Putamen (tissue), 1 donor: ENCODE results near the gene TXNDC17.
"Not testable (repeated sequence)": the region's sequence is repeated elsewhere in the genome, so short reads cannot be mapped to it uniquely, and the experiment has no call there.

Source experiments
- DNase-seq: peaks from one replicate; pipeline ENCODE4 v3.0.0-alpha.2; 2016; ENCODE audit warnings: low spot score

Gene TXNDC17

GRCh38 chr17:6660805-6661463, 20.1 kb downstream of the TXNDC17 start:
- DNase-seq: no peak

- DNase-seq: no peak
These were observed 20.6 kb downstream of the TXNDC17 start for GRCh38 chr17:6661464-6661848.

- DNase-seq: not testable (repeated sequence)
These were observed 22.3 kb downstream of the TXNDC17 start for GRCh38 chr17:6663200-6663599.

- peak; percentile 70 for DNase-seq
These were observed 25.2 kb downstream of the TXNDC17 start for GRCh38 chr17:6666077-6666521.

- no peak for DNase-seq
These were observed 25.7 kb downstream of the TXNDC17 start for GRCh38 chr17:6666557-6666956.

GRCh38 chr17:6667516-6667915, 26.7 kb downstream of the TXNDC17 start:
- no peak for DNase-seq

GRCh38 chr17:6668219-6668618, 27.4 kb downstream of the TXNDC17 start:
- no peak for DNase-seq

GRCh38 chr17:6668727-6669425, 28.0 kb downstream of the TXNDC17 start:
- no peak for DNase-seq

- no peak for DNase-seq
These were observed 28.8 kb downstream of the TXNDC17 start for GRCh38 chr17:6669479-6670212.

- no peak for DNase-seq
These were observed 29.7 kb downstream of the TXNDC17 start for GRCh38 chr17:6670571-6670970.

GRCh38 chr17:6670999-6671398, 30.1 kb downstream of the TXNDC17 start:
- DNase-seq: no peak

GRCh38 chr17:6671431-6671830, 30.6 kb downstream of the TXNDC17 start:
- no peak for DNase-seq

GRCh38 chr17:6674586-6674985, 33.7 kb downstream of the TXNDC17 start:
- DNase-seq: no peak

- no peak for DNase-seq
These were observed 34.5 kb downstream of the TXNDC17 start for GRCh38 chr17:6675201-6675825.

GRCh38 chr17:6676802-6677157, 35.9 kb downstream of the TXNDC17 start:
- DNase-seq: no peak

GRCh38 chr17:6677158-6677831, 36.4 kb downstream of the TXNDC17 start:
- DNase-seq: no peak

GRCh38 chr17:6677946-6678345, 37.1 kb downstream of the TXNDC17 start:
- DNase-seq: no peak

GRCh38 chr17:6679241-6679640, 38.4 kb downstream of the TXNDC17 start:
- no peak for DNase-seq

GRCh38 chr17:6681176-6681575, 40.3 kb downstream of the TXNDC17 start:
- no peak for DNase-seq

- DNase-seq: no peak
These were observed 40.8 kb downstream of the TXNDC17 start for GRCh38 chr17:6681671-6682070.

GRCh38 chr17:6682339-6682738, 41.5 kb downstream of the TXNDC17 start:
- DNase-seq: no peak

GRCh38 chr17:6683081-6683684, 42.3 kb downstream of the TXNDC17 start:
- no peak for DNase-seq
